ENCODE results near the gene ROBO1.

GRCh38 chr3:78887029-78887428, 880.8 kb downstream of the ROBO1 start:
- TF ChIP-seq, protein P1, sequence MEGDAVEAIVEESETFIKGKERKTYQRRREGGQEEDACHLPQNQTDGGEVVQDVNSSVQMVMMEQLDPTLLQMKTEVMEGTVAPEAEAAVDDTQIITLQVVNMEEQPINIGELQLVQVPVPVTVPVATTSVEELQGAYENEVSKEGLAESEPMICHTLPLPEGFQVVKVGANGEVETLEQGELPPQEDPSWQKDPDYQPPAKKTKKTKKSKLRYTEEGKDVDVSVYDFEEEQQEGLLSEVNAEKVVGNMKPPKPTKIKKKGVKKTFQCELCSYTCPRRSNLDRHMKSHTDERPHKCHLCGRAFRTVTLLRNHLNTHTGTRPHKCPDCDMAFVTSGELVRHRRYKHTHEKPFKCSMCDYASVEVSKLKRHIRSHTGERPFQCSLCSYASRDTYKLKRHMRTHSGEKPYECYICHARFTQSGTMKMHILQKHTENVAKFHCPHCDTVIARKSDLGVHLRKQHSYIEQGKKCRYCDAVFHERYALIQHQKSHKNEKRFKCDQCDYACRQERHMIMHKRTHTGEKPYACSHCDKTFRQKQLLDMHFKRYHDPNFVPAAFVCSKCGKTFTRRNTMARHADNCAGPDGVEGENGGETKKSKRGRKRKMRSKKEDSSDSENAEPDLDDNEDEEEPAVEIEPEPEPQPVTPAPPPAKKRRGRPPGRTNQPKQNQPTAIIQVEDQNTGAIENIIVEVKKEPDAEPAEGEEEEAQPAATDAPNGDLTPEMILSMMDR (conservative IDR thresholded peaks at IDR 0.05; ENCODE audit: low read depth, low read length): no peak
- no peak for TF ChIP-seq EZH2 (IDR thresholded peaks at IDR 0.05; ENCODE audit: low read length, unreplicated experiment)
- TF ChIP-seq EZH2phosphoT487 (IDR thresholded peaks at IDR 0.05; ENCODE audit: borderline replicate concordance, low read length): no peak

Measured in PC-3 (cell line).